ENCODE results near the gene DLG1. TPM values are rescaled to one million over a fixed set of nuclear protein-coding genes. Genes with fewer than 3 reads are reported as not detected.

The DLG1 gene
- total RNA-seq, 1 donor from 2014 or later, result 157 TPM

GRCh38 chr3:197329382-197329781 is 31.0 kb upstream of the DLG1 start:
- H3K27ac Mint-ChIP-seq (ENCODE audit: unreplicated experiment), result no peak overlapping the region
- no peak for TF ChIP-seq CTCF (IDR thresholded peaks at IDR 0.05)
- no peaks in the 10 kb centered on the region for H3K9me3 Mint-ChIP-seq (ENCODE audit: low read depth)
- peaks cover 2% of the 10 kb centered on the region for H3K36me3 Mint-ChIP-seq (ENCODE audit: low read depth)
- no peak overlapping the region for H3K4me3 Mint-ChIP-seq (ENCODE audit: unreplicated experiment)
- DNase-seq (ENCODE audit: low spot score), result no peak
- peaks cover 7% of the 10 kb centered on the region for H3K4me1 Mint-ChIP-seq (ENCODE audit: low read depth)
- H3K27me3 Mint-ChIP-seq (ENCODE audit: low read depth), result no peaks in the 10 kb centered on the region

DNA sequence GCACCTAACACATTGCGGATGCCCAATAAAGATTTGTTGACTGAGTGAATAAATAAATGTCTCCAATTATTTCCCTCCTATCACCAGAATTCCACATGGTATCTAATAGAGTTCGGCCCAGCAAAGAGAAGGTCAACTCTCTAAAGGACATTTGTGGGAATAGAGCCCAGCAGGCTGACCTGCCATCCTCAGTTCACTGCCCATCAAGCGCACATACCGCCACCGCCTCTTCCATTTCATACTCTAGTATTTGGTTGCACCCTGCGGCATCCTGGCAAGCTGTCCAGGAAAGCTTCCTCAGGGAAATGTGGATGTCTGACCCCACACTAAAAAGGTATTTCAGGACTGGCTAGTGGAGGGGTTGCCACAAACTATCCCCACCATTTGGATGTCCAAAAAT is 29.8 kb upstream of the DLG1 start:
- Mint-ChIP-seq H3K27ac (ENCODE audit: unreplicated experiment) (no peak overlapping the region), H3K36me3 (ENCODE audit: low read depth) (peaks cover 2% of the 10 kb centered on the region), H3K4me1 (ENCODE audit: low read depth) (peaks cover 7% of the 10 kb centered on the region), H3K9me3 (ENCODE audit: low read depth) (no peaks in the 10 kb centered on the region), H3K27me3 (ENCODE audit: low read depth) (no peaks in the 10 kb centered on the region), H3K4me3 (ENCODE audit: unreplicated experiment) (no peak overlapping the region)
- no peak for DNase-seq (ENCODE audit: low spot score)
- TF ChIP-seq CTCF (IDR thresholded peaks at IDR 0.05), result no peak

GRCh38 chr3:197327701-197328100 is 29.3 kb upstream of the DLG1 start:
- Mint-ChIP-seq H3K4me3 (ENCODE audit: unreplicated experiment) (no peak overlapping the region), H3K27ac (ENCODE audit: unreplicated experiment) (peak overlapping the region; percentile 50), H3K9me3 (ENCODE audit: low read depth) (no peaks in the 10 kb centered on the region), H3K4me1 (ENCODE audit: low read depth) (peaks cover 7% of the 10 kb centered on the region), H3K36me3 (ENCODE audit: low read depth) (peaks cover 2% of the 10 kb centered on the region), H3K27me3 (ENCODE audit: low read depth) (no peaks in the 10 kb centered on the region)
- no peak for DNase-seq (ENCODE audit: low spot score)
- TF ChIP-seq CTCF (IDR thresholded peaks at IDR 0.05), result no peak

DNA sequence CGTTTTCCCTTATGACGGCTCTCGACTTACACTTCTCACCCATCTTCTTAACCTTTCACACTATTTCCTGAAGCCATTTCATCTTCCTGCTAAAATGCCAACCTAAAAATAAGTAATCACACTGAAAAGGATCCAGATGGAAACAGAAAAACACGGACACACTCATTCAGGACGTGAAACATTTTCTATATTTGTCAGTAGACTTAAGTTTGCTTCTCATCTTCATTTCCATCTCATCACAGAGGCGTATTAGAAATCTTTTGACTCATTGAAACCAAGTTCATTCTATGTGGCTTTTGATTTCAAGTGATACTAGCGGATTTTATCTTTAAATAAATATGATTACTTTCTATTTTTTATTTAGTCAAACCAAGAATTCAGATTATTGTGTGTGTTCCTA is 27.4 kb upstream of the DLG1 start:
- Mint-ChIP-seq H3K4me3 (ENCODE audit: unreplicated experiment) (no peak overlapping the region), H3K27me3 (ENCODE audit: low read depth) (no peaks in the 10 kb centered on the region), H3K27ac (ENCODE audit: unreplicated experiment) (no peak overlapping the region), H3K36me3 (ENCODE audit: low read depth) (no peaks in the 10 kb centered on the region), H3K4me1 (ENCODE audit: low read depth) (peaks cover 7% of the 10 kb centered on the region), H3K9me3 (ENCODE audit: low read depth) (peaks cover 5% of the 10 kb centered on the region)
- no peak for TF ChIP-seq CTCF (IDR thresholded peaks at IDR 0.05)
- no peak for DNase-seq (ENCODE audit: low spot score)

- Mint-ChIP-seq H3K36me3 (ENCODE audit: low read depth) (no peaks in the 10 kb centered on the region), H3K27ac (ENCODE audit: unreplicated experiment) (no peak overlapping the region), H3K27me3 (ENCODE audit: low read depth) (no peaks in the 10 kb centered on the region), H3K4me3 (ENCODE audit: unreplicated experiment) (no peak overlapping the region), H3K4me1 (ENCODE audit: low read depth) (peaks cover 13% of the 10 kb centered on the region), H3K9me3 (ENCODE audit: low read depth) (peaks cover 15% of the 10 kb centered on the region)
- TF ChIP-seq CTCF (IDR thresholded peaks at IDR 0.05), result no peak
- DNase-seq (ENCODE audit: low spot score), result no peak
Measured at GRCh38 chr3:197322149-197322548, 23.7 kb upstream of the DLG1 start.

All from chondrocyte (in vitro differentiated cells).